ENCODE data around the gene HOXB6. TPM values are rescaled to one million over a fixed set of nuclear protein-coding genes. Genes with fewer than 3 reads are reported as not detected.

The HOXB6 gene
- total RNA-seq, 1 experiment from 2014 or later: 64.8 TPM

- Histone ChIP-seq H3K4me1 (ENCODE audit: control insufficient read depth in 1 of 2, insufficient read depth in 2 of 2, low read length in 2 of 2) (peaks cover 23 to 32% of the 10 kb centered on the region in 2 experiments), H3K9me2 (ENCODE audit: insufficient read depth) (no peaks in the 10 kb centered on the region), H3K79me2 (ENCODE audit: insufficient read depth, low read length) (peaks cover 100% of the 10 kb centered on the region), H4K20me1 (ENCODE audit: insufficient read depth) (peaks cover 4% of the 10 kb centered on the region; the same call in 1 of the 2 replicates), H3K27me3 (ENCODE audit: insufficient read depth, low read length) (no peaks in the 10 kb centered on the region), H3K4me3 (replicated peaks in 1 of 2; ENCODE audit: low read depth in 1 of 2, low read length in 2 of 2) (no peak overlapping the region), H3K9ac (ENCODE audit: low read length) (no peak overlapping the region), H2AFZ (ENCODE audit: low read depth, low read length, poor library complexity, severe bottlenecking) (no peak overlapping the region), H3K36me3 (ENCODE audit: control insufficient read depth in 1 of 2, insufficient read depth in 2 of 2, low read length in 2 of 2) (peaks cover 26 to 27% of the 10 kb centered on the region in 2 experiments; a peak in 3 of 4 replicates), H3K4me2 (ENCODE audit: low read length) (no peak overlapping the region), H3K9me3 (ENCODE audit: control insufficient read depth in 1 of 2, insufficient read depth in 1 of 2, low read depth in 1 of 2, low read length in 2 of 2) (no peaks in the 10 kb centered on the region), H3K27ac (ENCODE audit: low read depth, low read length) (no peak overlapping the region)
- DNase-seq (ENCODE audit: low read depth, low spot score): no peak
- BruUV-seq (replicated peaks): no TSS peak
- intact Hi-C loops (cut with micrococcal nuclease): no loop called here
- TF ChIP-seq, protein P1, sequence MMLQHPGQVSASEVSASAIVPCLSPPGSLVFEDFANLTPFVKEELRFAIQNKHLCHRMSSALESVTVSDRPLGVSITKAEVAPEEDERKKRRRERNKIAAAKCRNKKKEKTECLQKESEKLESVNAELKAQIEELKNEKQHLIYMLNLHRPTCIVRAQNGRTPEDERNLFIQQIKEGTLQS (IDR thresholded peaks at IDR 0.05): no peak
- TF ChIP-seq SIN3A (IDR thresholded peaks at IDR 0.05; ENCODE audit: low read depth) (no peak), ZFX (IDR thresholded peaks at IDR 0.05) (no peak), EGR1 (IDR thresholded peaks at IDR 0.05; ENCODE audit: low read depth) (no peak), EZH2phosphoT487 (IDR thresholded peaks at IDR 0.05; ENCODE audit: borderline replicate concordance) (no peak), POLR2A (IDR thresholded peaks at IDR 0.05; ENCODE audit: borderline replicate concordance, extremely low read depth, insufficient read depth, insufficient read length) (no peak), SP1 (IDR thresholded peaks at IDR 0.05; ENCODE audit: low read depth) (no peak), SRF (IDR thresholded peaks at IDR 0.05; ENCODE audit: low read depth) (no peak), CEBPB (IDR thresholded peaks at IDR 0.05; ENCODE audit: low read depth) (no peak), CBX3 (IDR thresholded peaks at IDR 0.05; ENCODE audit: low read depth) (no peak), JUND (IDR thresholded peaks at IDR 0.05) (no peak), EZH2 (IDR thresholded peaks at IDR 0.05) (no peak)
- TF ChIP-seq, protein P2, sequence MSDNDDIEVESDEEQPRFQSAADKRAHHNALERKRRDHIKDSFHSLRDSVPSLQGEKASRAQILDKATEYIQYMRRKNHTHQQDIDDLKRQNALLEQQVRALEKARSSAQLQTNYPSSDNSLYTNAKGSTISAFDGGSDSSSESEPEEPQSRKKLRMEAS (IDR thresholded peaks at IDR 0.05): no peak
- ChIA-PET CTCF (no interaction called here), RAD21 (ENCODE audit: low non-redundant PET in 1 of 2, low total read pairs in 2 of 2, uncharacterized antibody in 2 of 2, unreplicated experiment in 2 of 2) (interaction anchor here in 1 of 2 experiments (0.6 kb wide), 1 partner anchor 16 kb away, joined by 4 read pairs; no protein-coding TSS in a partner anchor), POLR2A (no interaction called here)
- ATAC-seq: no peak
These were observed 6.0 kb downstream of the HOXB6 start for GRCh38 chr17:48598736-48599135.
